Natural killer cell (primary cell): Measurements from ENCODE around the gene PDE4B. TPM values are rescaled to one million over a fixed set of nuclear protein-coding genes. Genes with fewer than 3 reads are reported as not detected.
A peak's percentile ranks its signal among the peaks of the same experiment; 100 is the strongest.

Experiments
- ATAC-seq, 3 donors: fragments of 150-1000 bp in 2 of 3; fragments of 200-7000 bp in 1 of 3; cut with Tn5 transposase; 1 replicate in 1 of 3; 2 replicates in 2 of 3; pipeline ENCODE4 v1.10.0; 2021; ENCODE audit warnings: mild to moderate bottlenecking in 2 of 3, moderate library complexity in 2 of 3
- DNase-seq, 2 donors: peaks; one replicate each; pipeline versions ENCODE4 v3.0.0 to v3.0.0-alpha.2; 2013 to 2021; ENCODE audit warnings: mixed read lengths in 1 of 2
- H3K27ac ChIP-seq: one replicate; pipeline ENCODE4 v1.5.1; 2013; ENCODE audit warnings: mild to moderate bottlenecking, low read length
- H3K27me3 ChIP-seq: one replicate; pipeline ENCODE4 v1.6.1; 2013; ENCODE audit warnings: low read length; ENCODE audit not compliant: control insufficient read depth, insufficient read depth
- H3K36me3 ChIP-seq: one replicate; pipeline ENCODE4 v1.6.1; 2013; ENCODE audit warnings: low read length; ENCODE audit not compliant: control insufficient read depth, insufficient read depth
- H3K4me1 ChIP-seq: one replicate; pipeline ENCODE4 v1.6.1; 2013; ENCODE audit warnings: low read length; ENCODE audit not compliant: control insufficient read depth, insufficient read depth
- H3K4me3 ChIP-seq: one replicate; pipeline ENCODE4 v1.5.1; 2013; ENCODE audit warnings: low read length
- H3K9me3 ChIP-seq: one replicate; pipeline ENCODE4 v1.6.1; 2013; ENCODE audit warnings: low read length; ENCODE audit not compliant: control insufficient read depth, insufficient read depth
- H3K27ac Mint-ChIP-seq, 2 donors: one replicate each; pipeline ENCODE4 v1.8.0; 2022; ENCODE audit warnings: mild to moderate bottlenecking in 2 of 2, mixed read lengths in 2 of 2, moderate library complexity in 1 of 2
- H3K27me3 Mint-ChIP-seq, 2 donors: one replicate each; pipeline ENCODE4 v1.8.0; 2022; ENCODE audit warnings: low read depth in 2 of 2, mixed read lengths in 2 of 2
- H3K36me3 Mint-ChIP-seq: one replicate; pipeline ENCODE4 v1.8.0; 2022; ENCODE audit warnings: mixed read lengths
- H3K4me1 Mint-ChIP-seq, 2 donors: one replicate each; pipeline ENCODE4 v1.8.0; 2022; ENCODE audit warnings: mixed read lengths in 2 of 2
- H3K4me3 Mint-ChIP-seq: one replicate; pipeline ENCODE4 v1.8.0; 2022; ENCODE audit warnings: mild to moderate bottlenecking, moderate library complexity, mixed read lengths
- H3K9me3 Mint-ChIP-seq, 2 donors: one replicate each; pipeline ENCODE4 v1.8.0; 2022; ENCODE audit warnings: mixed read lengths in 2 of 2
- WGBS: methylation state at CpG from one replicate; pipeline ENCODE4 v1.1.7; 2013; ENCODE audit warnings: missing lambda C conversion rate; ENCODE audit not compliant: insufficient coverage; 5-methylcytosine and 5-hydroxymethylcytosine counted together
- intact Hi-C: fragments of 100-400 bp; cut with micrococcal nuclease; formaldehyde crosslinking; loops from one replicate; pipeline ENCODE4 v1.14.2; 2022
- total RNA-seq, 4 donors: library from RNA; stranded (reverse); fragments of 120-200 nt in 1 of 4; gene quantifications; one replicate each; pipeline versions ENCODE4 v1.2.3 to v1.2.4, GENCODE V29; 2013 to 2022
- TF ChIP-seq, protein P1 (sequence below): fragments of 200-600 bp; IDR thresholded peaks from one replicate; pipeline ENCODE4 v1.8.0; 2022; ENCODE audit warnings: antibody characterized with exemption

Gene PDE4B
- total RNA-seq, 3 donors from 2014 or later (not counting 1 experiment from before 2014, with no cell fraction given) = 18.0 to 42.4 (median 25.5) TPM

DNA sequence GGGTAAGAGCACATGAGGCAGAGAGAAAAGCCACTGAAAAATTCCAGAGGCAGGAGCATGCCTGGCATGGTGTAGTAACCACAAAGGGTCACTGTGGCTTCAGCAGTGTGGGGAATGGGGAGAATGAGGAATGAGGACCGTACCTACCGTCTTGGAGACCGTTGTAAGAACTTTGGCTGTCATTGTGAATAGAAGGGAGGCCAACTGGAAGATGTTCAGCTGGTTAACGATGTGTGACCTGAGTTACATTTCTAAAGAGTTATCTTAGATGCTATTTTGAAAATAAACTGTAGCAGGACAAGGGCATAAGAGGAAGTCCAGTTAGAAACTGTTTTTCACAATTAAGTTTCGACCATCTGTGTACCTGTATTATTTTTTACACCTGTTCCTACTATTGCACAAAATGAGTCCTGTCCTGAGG, 375.8 kb downstream of the PDE4B start:
- TF ChIP-seq, protein P1, sequence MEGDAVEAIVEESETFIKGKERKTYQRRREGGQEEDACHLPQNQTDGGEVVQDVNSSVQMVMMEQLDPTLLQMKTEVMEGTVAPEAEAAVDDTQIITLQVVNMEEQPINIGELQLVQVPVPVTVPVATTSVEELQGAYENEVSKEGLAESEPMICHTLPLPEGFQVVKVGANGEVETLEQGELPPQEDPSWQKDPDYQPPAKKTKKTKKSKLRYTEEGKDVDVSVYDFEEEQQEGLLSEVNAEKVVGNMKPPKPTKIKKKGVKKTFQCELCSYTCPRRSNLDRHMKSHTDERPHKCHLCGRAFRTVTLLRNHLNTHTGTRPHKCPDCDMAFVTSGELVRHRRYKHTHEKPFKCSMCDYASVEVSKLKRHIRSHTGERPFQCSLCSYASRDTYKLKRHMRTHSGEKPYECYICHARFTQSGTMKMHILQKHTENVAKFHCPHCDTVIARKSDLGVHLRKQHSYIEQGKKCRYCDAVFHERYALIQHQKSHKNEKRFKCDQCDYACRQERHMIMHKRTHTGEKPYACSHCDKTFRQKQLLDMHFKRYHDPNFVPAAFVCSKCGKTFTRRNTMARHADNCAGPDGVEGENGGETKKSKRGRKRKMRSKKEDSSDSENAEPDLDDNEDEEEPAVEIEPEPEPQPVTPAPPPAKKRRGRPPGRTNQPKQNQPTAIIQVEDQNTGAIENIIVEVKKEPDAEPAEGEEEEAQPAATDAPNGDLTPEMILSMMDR = no peak
- Histone ChIP-seq H3K4me1 (no peaks in the 10 kb centered on the region), H3K4me3 (no peak overlapping the region), H3K27me3 (no peaks in the 10 kb centered on the region), H3K36me3 (no peaks in the 10 kb centered on the region), H3K9me3 (no peaks in the 10 kb centered on the region), H3K27ac (no peak overlapping the region)
- Mint-ChIP-seq H3K27me3 (peaks cover 0 to 6% of the 10 kb centered on the region in 2 donors), H3K9me3 (no peaks in the 10 kb centered on the region), H3K4me1 (no peaks in the 10 kb centered on the region), H3K27ac (no peak overlapping the region), H3K36me3 (no peaks in the 10 kb centered on the region), H3K4me3 (no peak overlapping the region)
- DNase-seq = no peak
- intact Hi-C loops = no loop called here
- 78% methylated on average over 5 of the region's 5 CpGs for WGBS
- no peak for ATAC-seq

DNA sequence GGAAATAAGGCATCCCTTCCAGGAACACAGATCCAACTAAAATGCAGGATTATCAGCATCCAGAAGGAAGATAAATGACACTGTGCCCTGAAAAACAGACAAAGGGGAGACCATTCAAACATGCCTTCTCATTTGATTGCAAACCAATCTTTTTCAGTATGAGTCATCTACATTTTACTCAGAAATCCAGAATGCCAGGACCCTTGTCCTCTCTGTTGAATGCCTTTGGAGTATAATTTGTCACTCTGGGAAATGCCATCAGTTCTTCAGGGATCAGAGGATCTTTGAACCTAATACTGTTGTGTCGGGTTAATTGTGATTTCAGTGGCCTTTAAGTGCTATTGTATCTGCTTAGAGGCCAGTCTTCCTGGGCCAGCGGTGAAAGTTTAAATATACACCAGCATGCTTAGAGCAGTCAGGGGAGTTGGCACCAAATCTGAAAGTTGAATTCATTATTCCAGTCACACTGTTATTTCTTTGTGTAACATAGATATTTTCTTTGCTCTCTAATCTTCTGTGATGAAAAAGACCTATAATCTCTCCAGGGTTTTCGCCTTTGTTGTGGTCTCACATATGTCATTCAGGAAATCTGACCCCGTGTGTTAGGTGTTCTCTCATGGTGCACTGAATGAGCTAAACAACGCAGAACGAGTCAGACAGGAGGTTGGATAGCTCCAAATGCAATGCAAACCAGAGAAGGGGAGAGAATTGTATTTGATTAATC, 376.4 kb downstream of the PDE4B start:
- H3K4me3 Mint-ChIP-seq = no peak overlapping the region
- no peaks in the 10 kb centered on the region for H3K36me3 ChIP-seq
- intact Hi-C loops = no loop called here
- H3K4me3 ChIP-seq = no peak overlapping the region
- TF ChIP-seq, protein P1 = no peak
- H3K27me3 Mint-ChIP-seq = peaks cover 0 to 6% of the 10 kb centered on the region in 2 donors
- no peaks in the 10 kb centered on the region for H3K9me3 ChIP-seq
- H3K27ac ChIP-seq = no peak overlapping the region
- no peaks in the 10 kb centered on the region for H3K4me1 Mint-ChIP-seq
- H3K27me3 ChIP-seq = no peaks in the 10 kb centered on the region
- peak in 1 of 2 donors; percentile 41 for DNase-seq
- no peaks in the 10 kb centered on the region for H3K36me3 Mint-ChIP-seq
- no peak for ATAC-seq
- H3K9me3 Mint-ChIP-seq = no peaks in the 10 kb centered on the region
- H3K4me1 ChIP-seq = no peaks in the 10 kb centered on the region
- H3K27ac Mint-ChIP-seq = no peak overlapping the region
- WGBS = 49% methylated on average over 6 of the region's 6 CpGs

DNA sequence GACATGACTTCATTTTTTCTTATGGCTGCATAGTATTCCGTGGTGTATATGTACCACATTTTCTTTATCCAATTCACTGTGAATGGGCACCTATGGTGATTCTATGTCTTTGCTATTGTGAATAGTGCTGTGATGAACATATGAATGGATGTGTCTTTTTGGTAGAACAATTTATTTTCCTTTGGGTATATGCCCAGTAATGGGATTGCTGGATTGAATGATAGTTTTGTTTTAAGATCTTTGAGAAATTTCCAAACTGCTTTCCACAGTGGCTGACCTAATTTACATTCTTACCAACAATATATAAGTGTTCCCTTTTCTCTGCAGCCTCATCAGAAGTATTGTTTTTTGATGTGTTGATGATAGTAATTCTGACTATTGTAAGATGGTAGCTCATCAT, 379.6 kb downstream of the PDE4B start:
- peaks cover 0 to 6% of the 10 kb centered on the region in 2 donors for H3K27me3 Mint-ChIP-seq
- WGBS = 100% methylated on average over 1 of the region's 1 CpG
- H3K4me3 Mint-ChIP-seq = no peak overlapping the region

More for the DNA sequence above, 379.6 kb downstream of the PDE4B start:
- no peak overlapping the region for H3K27ac Mint-ChIP-seq
- no peak for DNase-seq
- no peaks in the 10 kb centered on the region for H3K36me3 Mint-ChIP-seq
- TF ChIP-seq, protein P1 = no peak
- H3K9me3 ChIP-seq = no peaks in the 10 kb centered on the region
- no peak overlapping the region for H3K27ac ChIP-seq
- H3K4me3 ChIP-seq = no peak overlapping the region
- intact Hi-C loops = no loop called here
- H3K4me1 Mint-ChIP-seq = no peaks in the 10 kb centered on the region
- H3K36me3 ChIP-seq = no peaks in the 10 kb centered on the region
- ATAC-seq = no peak
- no peaks in the 10 kb centered on the region for H3K27me3 ChIP-seq
- no peaks in the 10 kb centered on the region for H3K4me1 ChIP-seq
- no peaks in the 10 kb centered on the region for H3K9me3 Mint-ChIP-seq
